K562 (cell line): Measurements from ENCODE around the gene MTHFR. TPM values are rescaled to one million over a fixed set of nuclear protein-coding genes. Genes with fewer than 3 reads are reported as not detected.

ENCODE experiments used
- BCOR ChIP-seq: fragments of 450-650 bp; IDR thresholded peaks from 2 replicates; pipeline ENCODE4 v1.6.1; 2016
- BRF1 ChIP-seq: IDR thresholded peaks from 3 replicates; pipeline ENCODE4 v1.6.1; 2011; ENCODE audit warnings: borderline replicate concordance, mild to moderate bottlenecking; ENCODE audit not compliant: insufficient read length; ENCODE audit errors: extremely low read depth
- CXXC5 ChIP-seq: fragments of 250-450 bp; sonication (Bioruptor Pico); IDR thresholded peaks from 2 replicates; pipeline ENCODE4 v1.8.0; 2022; ENCODE audit warnings: inconsistent platforms, mild to moderate bottlenecking, moderate library complexity
- EP300 ChIP-seq: IDR thresholded peaks from 2 replicates; pipeline ENCODE4 v1.6.1; 2012; ENCODE audit warnings: low read length, improper control_type of control experiment
- ETV1 ChIP-seq: fragments of 450-650 bp; conservative IDR thresholded peaks from 2 replicates; pipeline ENCODE4 v1.6.1; 2016; ENCODE audit warnings: missing genetic modification characterization, control low read depth, low read depth, missing compliant biosample characterization
- FOXJ3 ChIP-seq: sonication (generic); formaldehyde crosslinking; IDR thresholded peaks from 2 replicates; pipeline ENCODE4 v1.4.0; 2020; ENCODE audit warnings: mild to moderate bottlenecking, missing genetic modification reagents
- HDGF ChIP-seq: fragments of 450-650 bp; IDR thresholded peaks from 2 replicates; pipeline ENCODE4 v1.6.1; 2016
- HNRNPK ChIP-seq: fragments of 200-400 bp; formaldehyde crosslinking; IDR thresholded peaks from one replicate; pipeline ENCODE4 v1.6.1; 2018; ENCODE audit warnings: mild to moderate bottlenecking, low read depth, low read length; ENCODE audit not compliant: poor library complexity, severe bottlenecking
- MITF ChIP-seq: IDR thresholded peaks from 2 replicates; pipeline ENCODE4 v1.6.1; 2014; ENCODE audit warnings: antibody characterized with exemption
- PHF21A ChIP-seq: fragments of 450-650 bp; IDR thresholded peaks from 2 replicates; pipeline ENCODE4 v1.6.1; 2017; ENCODE audit warnings: low read depth, borderline replicate concordance
- SMARCC2 ChIP-seq: fragments of 450-650 bp; IDR thresholded peaks from 2 replicates; pipeline ENCODE4 v1.6.1; 2017; ENCODE audit warnings: antibody characterized with exemption, moderate library complexity, mild to moderate bottlenecking, low read depth
- TFE3 ChIP-seq: fragments of 450-650 bp; formaldehyde crosslinking; IDR thresholded peaks from 2 replicates; pipeline ENCODE4 v1.4.0; 2020; ENCODE audit warnings: mild to moderate bottlenecking, mixed read lengths
- ZBTB5 ChIP-seq: fragments of 450-650 bp; IDR thresholded peaks from 2 replicates; pipeline ENCODE4 v1.6.1; 2017; ENCODE audit warnings: antibody characterized with exemption
- ZNF695 ChIP-seq: fragments of 450-650 bp; formaldehyde crosslinking; IDR thresholded peaks from 2 replicates; pipeline ENCODE4 v1.4.0; 2020; ENCODE audit warnings: mild to moderate bottlenecking, moderate library complexity
- polyA plus RNA-seq, 8 experiments: library from polyadenylated mRNA; depleted of rRNA in 4 of 8; stranded (reverse) in 5 of 8; unstranded in 3 of 8; fragments of >200 nt; fragmentation: Nextera tagmentation in 2 of 8; fragmentation: Illumina TruSeq in 1 of 8; extraction: Ambion mirVana in 2 of 8; extraction: Trizol in 1 of 8; gene quantifications; 2 replicates each; pipeline versions ENCODE4 v1.2.1 to v1.2.3, GENCODE V29; 2011 to 2014; ENCODE audit warnings: inconsistent platforms in 1 of 8, missing spikeins in 1 of 8
- total RNA-seq, 7 experiments: library from RNA; depleted of rRNA in 6 of 7; stranded (reverse); fragments of >200 nt in 6 of 7; fragmentation: Illumina TruSeq in 2 of 7; extraction: Trizol in 2 of 7; gene quantifications; 2 replicates each; pipeline versions ENCODE4 v1.2.1 to v1.2.3, GENCODE V29; 2011 to 2021; ENCODE audit warnings: low replicate concordance in 1 of 7

Gene MTHFR
- total and polyA plus RNA-seq, 9 of the 15 experiments (the other 6 are each of a cell fraction or from before 2014, with no cell fraction given): 5.0 to 104 (median 62.6) TPM

- TF ChIP-seq MITF (0 out of 2 replicates have a peak, but pooled peaks have one; percentile 13), EP300 (peak; percentile 70), ZBTB5 (no peak), BRF1 (no peak), TFE3 (no peak), HDGF (no peak), FOXJ3 (no peak), PHF21A (no peak), SMARCC2 (no peak), ZNF695 (CRISPR knock-in tag) (no peak), BCOR (0 out of 2 replicates have a peak, but pooled peaks have one; percentile 4), HNRNPK (no peak), CXXC5 (CRISPR knock-in tag) (peak; percentile 48; the same call in 1 of the 2 replicates), ETV1 (tag) (peak; percentile 94)
These were observed 65.2 kb downstream of the MTHFR start (continued) for GRCh38 chr1:11740258-11741192.
